Daoy (cell line): Measurements from ENCODE around the gene SH2D4B. TPM values are rescaled to one million over a fixed set of nuclear protein-coding genes. Genes with fewer than 3 reads are reported as not detected.
"Not testable (repeated sequence)": the region's sequence is repeated elsewhere in the genome, so short reads cannot be mapped to it uniquely, and the experiment has no call there.

Source experiments
- DNase-seq: peaks from one replicate; pipeline ENCODE4 v3.0.0-alpha.2; 2015; ENCODE audit warnings: low read depth
- total RNA-seq: library from RNA; depleted of rRNA; stranded (reverse); fragments of >200 nt; shearing (Covaris generic); gene quantifications from 2 replicates; pipeline ENCODE4 v1.2.3, GENCODE V29; 2014

The SH2D4B gene
- total RNA-seq, 1 experiment from 2014 or later, result 0.06 TPM

GRCh38 chr10:80524190-80524909 is 13.4 kb upstream of the SH2D4B start:
- no peak for DNase-seq

GRCh38 chr10:80526218-80526617 is 11.5 kb upstream of the SH2D4B start:
- no peak for DNase-seq

- DNase-seq, result no peak
Observed at GRCh38 chr10:80526742-80527141, 11.0 kb upstream of the SH2D4B start.

GRCh38 chr10:80528185-80528700 is 9.5 kb upstream of the SH2D4B start:
- DNase-seq, result no peak

- no peak for DNase-seq
Observed at GRCh38 chr10:80528901-80529300, 8.8 kb upstream of the SH2D4B start.

GRCh38 chr10:80529604-80530003 is 8.1 kb upstream of the SH2D4B start:
- DNase-seq, result no peak

GRCh38 chr10:80530251-80530650 is 7.5 kb upstream of the SH2D4B start:
- peak; percentile 64 for DNase-seq

GRCh38 chr10:80530816-80531215 is 6.9 kb upstream of the SH2D4B start:
- no peak for DNase-seq

GRCh38 chr10:80532571-80532970 is 5.1 kb upstream of the SH2D4B start:
- no peak for DNase-seq

- not testable (repeated sequence) for DNase-seq
Observed at GRCh38 chr10:80534059-80534458, 3.6 kb upstream of the SH2D4B start.

GRCh38 chr10:80534646-80535045 is 3.1 kb upstream of the SH2D4B start:
- DNase-seq, result not testable (repeated sequence)

GRCh38 chr10:80535671-80536360 is 1.9 kb upstream of the SH2D4B start:
- peak; percentile 76 for DNase-seq

GRCh38 chr10:80536361-80536835 is 1.3 kb upstream of the SH2D4B start:
- no peak for DNase-seq

- no peak for DNase-seq
Observed at GRCh38 chr10:80537086-80537735, 491 bp upstream of the SH2D4B start.

- DNase-seq, result no peak
Observed at GRCh38 chr10:80538481-80539185, 931 bp downstream of the SH2D4B start.

- DNase-seq, result no peak
Observed at GRCh38 chr10:80539421-80540031, 1.8 kb downstream of the SH2D4B start.

- no peak for DNase-seq
Observed at GRCh38 chr10:80540136-80540535, 2.4 kb downstream of the SH2D4B start.

GRCh38 chr10:80540618-80540980 is 2.9 kb downstream of the SH2D4B start:
- DNase-seq, result no peak

GRCh38 chr10:80540981-80541750 is 3.5 kb downstream of the SH2D4B start:
- no peak for DNase-seq

- peak; percentile 37 for DNase-seq
Observed at GRCh38 chr10:80542053-80542452, 4.4 kb downstream of the SH2D4B start.
